GM13977 (cell line): ENCODE data around the gene MPDZ.

Source experiments
- DNase-seq: peaks from one replicate; pipeline ENCODE4 v3.0.0; 2012; ENCODE audit warnings: low spot score
- in situ Hi-C: fragments of 300-500 bp; cut with MboI; formaldehyde crosslinking; loops from one replicate; pipeline ENCODE4 v1.12.0; 2022; ENCODE audit warnings: low sequenced_read_pairs, low pct_unique_long_range_greater_than_20kb, mixed read lengths, inconsistent platforms; ENCODE audit not compliant: unreplicated experiment
- TF ChIP-seq, protein P1 (sequence below): IDR thresholded peaks from 2 replicates; pipeline ENCODE4 v1.5.1; 2012; ENCODE audit warnings: mild to moderate bottlenecking, control low read depth; ENCODE audit not compliant: insufficient read depth; ENCODE audit errors: extremely low read depth, missing control alignments

Gene MPDZ

GRCh38 chr9:13145340-13145739, 134.2 kb downstream of the MPDZ start:
- TF ChIP-seq, protein P1, sequence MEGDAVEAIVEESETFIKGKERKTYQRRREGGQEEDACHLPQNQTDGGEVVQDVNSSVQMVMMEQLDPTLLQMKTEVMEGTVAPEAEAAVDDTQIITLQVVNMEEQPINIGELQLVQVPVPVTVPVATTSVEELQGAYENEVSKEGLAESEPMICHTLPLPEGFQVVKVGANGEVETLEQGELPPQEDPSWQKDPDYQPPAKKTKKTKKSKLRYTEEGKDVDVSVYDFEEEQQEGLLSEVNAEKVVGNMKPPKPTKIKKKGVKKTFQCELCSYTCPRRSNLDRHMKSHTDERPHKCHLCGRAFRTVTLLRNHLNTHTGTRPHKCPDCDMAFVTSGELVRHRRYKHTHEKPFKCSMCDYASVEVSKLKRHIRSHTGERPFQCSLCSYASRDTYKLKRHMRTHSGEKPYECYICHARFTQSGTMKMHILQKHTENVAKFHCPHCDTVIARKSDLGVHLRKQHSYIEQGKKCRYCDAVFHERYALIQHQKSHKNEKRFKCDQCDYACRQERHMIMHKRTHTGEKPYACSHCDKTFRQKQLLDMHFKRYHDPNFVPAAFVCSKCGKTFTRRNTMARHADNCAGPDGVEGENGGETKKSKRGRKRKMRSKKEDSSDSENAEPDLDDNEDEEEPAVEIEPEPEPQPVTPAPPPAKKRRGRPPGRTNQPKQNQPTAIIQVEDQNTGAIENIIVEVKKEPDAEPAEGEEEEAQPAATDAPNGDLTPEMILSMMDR = no peak
- DNase-seq = no peak
- in situ Hi-C loops = no loop called here

- in situ Hi-C loops = no loop called here
- no peak for DNase-seq
- TF ChIP-seq, protein P1 = no peak
These were observed 135.2 kb downstream of the MPDZ start for GRCh38 chr9:13144166-13144775.

GRCh38 chr9:13143281-13143680, 136.2 kb downstream of the MPDZ start:
- TF ChIP-seq, protein P1 = no peak
- DNase-seq = no peak
- in situ Hi-C loops = no loop called here

DNA sequence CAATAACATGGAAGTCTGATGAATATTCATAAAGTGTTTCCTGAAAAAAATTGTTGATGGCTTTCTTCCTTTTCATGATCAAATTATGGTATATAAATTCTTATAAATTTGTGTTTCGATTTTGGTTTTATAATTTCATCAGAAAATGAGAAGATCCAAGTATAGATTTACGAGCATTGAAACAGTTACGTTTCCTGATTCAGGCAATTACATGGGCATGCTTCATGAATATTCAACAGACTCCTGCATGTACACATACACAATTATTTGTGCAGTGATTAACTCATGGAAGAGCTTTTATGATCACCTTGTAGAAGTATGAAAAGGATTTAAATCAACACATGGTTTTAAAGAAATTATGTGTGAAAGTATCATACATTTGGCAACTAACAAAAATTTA, 136.7 kb downstream of the MPDZ start:
- in situ Hi-C loops = no loop called here
- TF ChIP-seq, protein P1 = no peak
- DNase-seq = no peak

DNA sequence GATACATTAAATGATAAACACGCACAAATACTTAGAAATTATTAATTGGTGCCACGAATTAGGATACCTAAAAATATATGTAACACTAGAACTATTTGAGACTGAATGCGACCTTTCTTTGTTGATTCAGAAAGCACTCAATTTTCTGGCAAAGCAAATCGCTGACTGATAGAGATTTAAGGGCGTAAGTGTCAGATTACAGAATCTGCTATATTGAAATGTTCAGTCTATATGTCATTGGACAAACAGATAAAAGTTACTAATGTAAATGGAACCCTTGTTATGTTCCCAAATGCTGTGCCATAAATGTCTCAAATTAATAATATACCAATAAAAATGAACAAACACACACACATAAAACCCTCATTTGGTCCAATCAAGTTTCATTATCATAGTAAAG, 137.9 kb downstream of the MPDZ start:
- TF ChIP-seq, protein P1 = no peak
- in situ Hi-C loops = no loop called here
- no peak for DNase-seq

- in situ Hi-C loops = no loop called here
- no peak for DNase-seq
- TF ChIP-seq, protein P1 = no peak
These were observed 138.5 kb downstream of the MPDZ start for GRCh38 chr9:13140843-13141592.
